Inflammatory macrophage (primary cell): ENCODE data around the gene POMC.
"Not testable (repeated sequence)": the region's sequence is repeated elsewhere in the genome, so short reads cannot be mapped to it uniquely, and the experiment has no call there.

ENCODE experiments used
- DNase-seq, 2 donors: peaks; one replicate each; pipeline ENCODE4 v3.0.0-alpha.2; 2020 to 2022
- total RNA-seq, 18 experiments: gene quantifications; one replicate each; lab custom pipeline; 2026; ENCODE audit warnings: mixed read lengths in 6 of 18, inconsistent platforms in 2 of 18; lab: John Stamatoyannopoulos, UW

The POMC gene
- total RNA-seq: 0.29 to 3.6 (median 1.3) reads per million in 18 experiments

DNA sequence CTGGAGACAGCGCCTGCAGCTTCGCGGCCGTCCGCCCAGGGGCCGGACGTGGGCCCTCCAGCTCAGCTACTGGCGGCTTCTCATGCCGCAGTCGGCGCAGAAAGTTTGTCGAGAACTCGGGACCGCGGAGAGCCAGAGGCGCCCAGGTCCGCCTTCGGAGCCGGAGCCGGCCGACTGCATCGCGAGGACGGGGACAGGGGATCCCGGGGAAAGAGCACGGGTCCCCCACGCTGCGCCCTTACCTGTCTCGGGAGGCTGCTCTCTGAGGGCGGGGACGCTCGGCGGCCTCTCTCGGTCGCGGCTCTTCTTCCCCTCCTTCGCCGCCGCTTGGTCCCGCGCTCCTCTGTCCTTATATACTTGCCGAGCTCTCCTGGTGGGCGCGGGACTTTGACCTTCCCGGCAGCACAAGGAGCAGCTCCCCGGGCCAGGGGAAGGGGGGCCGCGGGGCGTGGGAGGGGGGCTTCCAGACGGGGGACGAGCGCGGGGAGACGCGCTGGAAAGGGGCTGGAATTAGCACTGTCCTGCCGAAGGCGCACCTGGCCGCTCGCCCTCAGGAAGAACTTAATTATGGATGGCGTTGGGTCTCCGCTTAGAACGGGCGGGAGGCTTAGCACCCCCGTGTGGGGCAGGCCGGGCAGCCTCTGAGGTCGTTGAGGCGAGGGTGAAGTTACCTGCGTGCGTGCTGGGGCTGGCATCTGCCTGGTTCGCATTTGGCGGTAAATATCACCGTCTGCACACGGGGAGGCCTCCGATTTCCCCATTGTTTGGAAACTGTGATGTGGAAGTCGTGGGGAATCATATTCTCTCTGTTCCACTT lies at the start of gene POMC:
POMC (minus strand) TSS at position 325 of the 817 bp plus-strand sequence. CDS start 3,808 bp downstream, outside the sequence.
- DNase-seq: peak in 1 of 2 donors; percentile 36

DNA sequence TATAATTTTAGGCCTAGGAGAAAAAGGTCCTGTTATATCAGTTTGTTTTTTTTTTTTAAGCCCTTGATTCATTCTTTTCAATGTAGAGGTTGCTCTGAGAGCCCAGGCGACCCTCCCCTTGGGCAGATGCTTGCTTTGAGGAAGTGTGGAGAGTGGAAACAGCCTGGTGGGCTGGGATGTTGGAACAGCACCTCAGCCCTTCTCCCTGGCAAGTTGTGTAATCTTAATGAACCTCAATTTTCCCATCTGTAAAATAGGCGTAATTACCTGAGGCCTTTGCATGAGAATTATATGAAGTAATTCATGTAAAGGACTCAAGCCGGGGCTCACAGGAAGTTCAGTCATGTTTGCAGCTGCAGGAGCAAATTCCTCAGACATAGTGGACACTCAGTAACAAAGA lies 49.7 kb upstream of the POMC start:
- no peak for DNase-seq

DNA sequence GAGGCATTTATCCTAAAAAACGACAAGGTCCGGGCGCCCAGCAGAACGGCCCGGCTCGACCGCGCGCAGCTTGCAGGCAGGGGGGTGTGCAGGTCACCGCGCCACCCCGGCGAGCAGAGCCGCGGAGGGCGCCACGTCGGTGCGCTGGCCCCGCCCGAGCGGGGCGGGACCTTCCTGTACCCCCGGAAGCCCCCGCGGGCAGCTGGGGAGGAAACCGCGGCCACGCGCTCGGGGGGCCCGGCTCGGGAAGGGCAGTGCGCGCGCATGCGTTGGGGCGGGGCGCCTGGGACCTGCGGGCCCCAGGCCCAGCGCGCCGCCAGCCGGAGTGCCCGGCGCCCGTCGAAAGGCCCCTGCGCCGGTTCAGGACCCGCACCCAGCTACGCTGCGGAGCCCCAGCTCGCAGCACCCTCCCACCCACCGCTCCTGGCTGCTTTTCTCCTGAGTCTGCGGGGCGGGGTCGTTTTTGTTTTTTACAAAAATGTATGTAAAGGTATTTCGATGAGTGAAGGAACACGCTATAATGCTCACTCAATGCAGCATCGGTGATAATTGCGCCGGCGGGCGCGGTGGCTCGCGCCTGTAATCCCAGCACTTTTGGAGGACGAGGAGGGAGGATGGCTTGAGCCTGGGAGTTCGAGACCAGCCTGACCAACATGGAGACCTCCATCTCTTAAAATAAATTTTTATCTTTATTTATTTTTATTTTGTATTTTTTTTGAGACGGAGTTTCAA lies 47.7 kb upstream of the POMC start:
- peak; percentile 23 to 38 for DNase-seq

DNA sequence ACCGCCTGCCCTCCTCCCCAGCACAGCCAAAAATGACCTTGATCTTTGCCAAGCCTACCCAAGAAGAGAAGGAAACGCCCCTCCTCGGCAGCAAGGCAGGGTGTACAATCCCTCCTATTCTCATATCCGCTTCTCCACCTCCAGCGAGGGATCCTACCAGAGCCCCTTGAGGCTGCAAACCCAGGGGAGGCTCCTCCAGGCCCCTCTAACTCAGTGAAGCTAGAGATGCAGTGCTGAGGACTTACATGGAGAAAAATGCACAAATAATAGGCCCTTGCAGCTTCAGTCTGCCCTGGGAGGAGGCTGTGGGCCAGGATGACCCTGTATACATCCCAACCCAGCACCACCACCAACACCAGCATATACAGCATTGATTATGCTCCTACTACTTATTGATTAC lies 46.9 kb upstream of the POMC start:
- no peak for DNase-seq

DNA sequence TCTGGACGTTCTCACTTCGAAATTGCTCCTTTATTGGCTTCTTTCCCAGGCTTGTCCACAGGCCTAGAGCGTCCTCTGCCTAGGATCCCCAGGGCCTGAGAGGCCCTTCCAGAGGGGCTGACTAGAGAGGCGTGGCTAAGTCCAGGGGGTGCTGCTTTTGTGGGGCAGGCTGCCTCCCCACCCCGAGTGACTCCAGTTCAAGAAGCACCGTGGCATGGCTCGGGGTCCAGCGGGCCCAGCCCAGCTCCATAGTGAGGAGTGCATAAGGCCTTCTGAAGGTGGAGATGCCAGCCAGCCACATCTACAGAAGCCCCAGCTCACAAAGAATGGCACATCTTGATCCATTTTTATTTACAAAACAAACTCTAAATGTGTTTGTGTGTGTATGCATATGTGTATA lies 44.8 kb upstream of the POMC start:
- no peak for DNase-seq

DNA sequence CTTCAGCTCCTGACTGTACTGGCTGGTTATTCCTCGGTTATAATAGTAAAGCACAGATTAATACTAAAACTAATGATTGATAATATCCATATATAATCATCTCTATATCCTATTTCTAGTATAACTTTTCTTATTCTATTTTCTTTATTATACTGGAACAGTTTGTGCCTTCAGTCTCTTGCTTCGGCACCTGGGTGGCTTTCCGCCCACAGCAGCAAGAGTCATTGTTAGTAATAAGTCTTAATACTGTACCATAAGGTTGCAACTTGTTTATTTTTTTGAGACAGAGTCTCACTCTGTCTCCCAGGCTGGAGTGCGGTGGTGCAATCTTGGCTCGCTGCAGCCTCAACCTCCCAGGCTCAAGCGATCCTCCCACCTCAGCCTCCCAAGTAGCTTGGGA lies 42.5 kb upstream of the POMC start:
- DNase-seq: not testable (repeated sequence)

DNA sequence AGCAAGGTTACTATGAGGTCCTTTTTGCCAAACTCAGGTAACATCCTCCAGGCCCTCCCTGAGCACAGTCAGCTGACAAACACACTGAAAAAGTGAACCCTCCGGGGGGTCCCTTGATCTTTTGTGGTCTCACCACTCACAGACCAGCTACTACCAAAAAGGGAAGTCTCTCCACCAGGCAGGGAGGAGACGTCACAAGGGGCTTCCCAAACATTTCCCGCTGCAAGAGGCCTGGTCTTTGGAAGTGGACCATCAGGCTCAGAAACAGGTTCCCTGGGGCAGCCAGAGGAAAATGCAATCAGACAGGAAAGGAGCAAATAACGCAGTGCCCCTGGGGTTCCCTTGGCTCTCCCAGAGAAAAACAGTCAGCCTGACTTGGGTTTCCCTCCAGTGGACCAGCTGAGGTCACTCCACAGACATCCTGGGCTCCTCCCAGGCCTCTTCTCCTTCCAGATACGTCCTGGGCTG lies 38.7 kb upstream of the POMC start:
- peak in 1 of 2 donors; percentile 44 for DNase-seq

DNA sequence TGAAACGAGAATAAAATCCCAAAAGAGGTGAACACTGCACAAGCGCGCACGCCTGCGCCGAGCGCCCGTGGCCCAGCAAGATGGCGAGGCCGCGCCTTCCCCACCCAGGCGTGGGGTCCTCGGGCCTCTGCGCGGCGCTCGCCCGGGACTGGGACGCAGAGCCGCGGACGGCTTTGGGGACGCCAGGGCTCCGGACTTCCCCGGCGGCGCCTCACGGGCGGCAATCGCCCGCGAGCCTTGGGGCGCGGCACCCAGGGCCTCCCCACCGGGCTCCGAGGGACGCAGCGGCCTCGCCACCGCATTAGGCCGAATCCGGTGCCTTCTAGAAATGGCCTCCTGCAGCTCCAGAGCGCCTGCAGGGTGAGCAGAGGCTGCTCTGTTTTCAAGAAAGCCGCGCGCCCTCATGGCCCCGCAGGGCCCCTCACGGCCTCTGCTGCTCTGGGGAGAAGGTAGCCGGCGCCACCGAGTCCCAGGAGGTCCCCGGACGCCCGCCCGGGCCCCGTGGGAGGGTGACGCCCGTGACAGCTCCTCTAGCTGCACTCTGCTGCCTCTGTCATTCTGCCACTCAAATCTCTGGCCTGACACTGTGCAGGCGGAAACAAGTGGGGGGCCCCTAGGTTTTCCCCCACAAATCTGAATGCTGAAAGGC lies 35.9 kb upstream of the POMC start:
- DNase-seq: no peak

DNA sequence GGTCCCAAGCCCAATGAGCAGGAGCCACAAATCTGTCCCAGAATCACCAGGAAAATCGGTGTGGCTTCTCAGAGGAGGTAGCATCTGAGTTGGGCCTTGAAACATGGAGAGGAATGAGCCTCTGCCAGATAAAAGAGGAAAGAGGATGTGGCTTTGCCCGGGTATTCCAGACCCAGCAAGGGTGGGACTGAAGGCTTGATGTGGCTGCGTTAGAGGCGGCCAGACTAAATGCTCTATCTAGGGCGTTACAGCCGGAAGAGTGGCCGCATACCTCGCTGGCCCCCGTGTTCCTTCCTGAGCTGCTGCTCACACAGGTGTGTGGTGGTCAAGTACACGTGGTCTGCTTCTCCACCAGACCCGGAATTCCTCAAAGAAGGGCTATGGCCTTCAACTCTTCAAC lies 33.9 kb upstream of the POMC start:
- peak in 1 of 2 donors; percentile 18 for DNase-seq

DNA sequence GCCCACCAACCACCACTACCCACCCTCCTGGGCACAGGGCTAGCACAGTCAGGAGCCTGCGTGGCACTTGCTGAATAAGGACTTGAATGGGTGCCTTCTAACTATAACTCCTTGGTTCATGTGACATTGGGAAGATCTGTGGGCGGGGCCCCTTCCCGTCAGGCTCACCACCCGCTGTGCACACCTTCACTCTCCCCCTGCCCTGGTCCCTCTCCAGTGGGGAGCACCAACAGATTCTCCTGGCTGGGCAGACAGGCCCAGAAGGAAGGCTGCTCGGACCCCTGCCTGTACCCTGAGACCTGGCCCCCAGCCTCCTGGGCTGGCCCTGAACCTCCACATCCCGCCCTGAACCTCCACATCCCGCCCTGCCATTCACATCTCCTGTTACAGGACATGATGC lies 33.4 kb upstream of the POMC start:
- no peak for DNase-seq

DNA sequence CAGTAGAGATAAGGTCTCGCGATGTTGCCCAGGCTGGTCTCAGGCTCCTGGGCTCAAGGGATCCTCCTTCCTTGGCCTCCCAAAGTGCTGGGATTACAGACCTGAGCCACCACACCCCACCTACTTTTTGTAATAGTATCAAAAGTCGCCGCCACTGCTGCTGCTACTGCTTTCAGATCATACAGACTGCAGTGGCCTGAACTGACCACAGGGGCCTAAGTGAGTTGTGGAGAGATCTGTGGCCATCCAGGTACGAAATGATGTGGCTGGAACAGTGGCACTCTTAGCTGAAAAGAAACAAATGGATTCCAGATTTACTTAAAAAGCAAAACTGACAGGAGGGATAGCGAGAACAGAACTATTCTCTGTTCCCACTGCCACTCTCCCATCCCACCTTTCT lies 32.9 kb upstream of the POMC start:
- DNase-seq: no peak

DNA sequence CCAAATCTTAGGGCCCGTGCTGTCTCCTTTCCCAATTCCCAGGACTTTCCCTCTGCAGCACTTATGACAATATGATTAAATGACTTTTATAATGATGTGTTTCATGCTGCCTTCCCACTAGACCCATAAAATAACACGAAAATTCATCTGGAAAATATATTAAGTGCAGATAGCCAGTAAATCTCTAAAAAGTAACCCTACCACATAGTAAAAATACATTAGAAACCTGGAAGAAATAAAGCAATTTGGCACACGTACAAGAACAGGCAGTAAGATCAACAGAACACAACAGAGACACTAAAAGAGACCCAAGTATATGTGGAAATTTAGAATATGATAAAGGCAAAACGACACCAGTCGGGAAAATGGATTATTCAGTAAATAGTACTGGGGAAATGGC lies 30.2 kb upstream of the POMC start:
- no peak for DNase-seq

DNA sequence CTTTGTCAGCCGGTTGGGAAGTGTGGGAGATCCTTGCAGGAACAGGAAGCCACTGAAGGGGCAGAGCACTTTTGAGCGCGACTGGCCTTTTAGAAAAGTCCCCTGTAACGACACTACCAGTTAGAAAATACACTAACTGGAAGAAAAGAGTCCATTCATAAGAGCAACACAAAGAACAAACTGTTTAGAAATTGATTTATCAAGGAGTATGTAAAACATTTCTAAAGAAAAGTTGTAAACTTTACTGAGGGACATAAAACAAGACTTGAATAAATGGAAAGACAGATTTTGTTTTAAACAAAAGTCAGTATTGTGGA lies 29.8 kb upstream of the POMC start:
- DNase-seq: peak in 1 of 2 donors; percentile 14

DNA sequence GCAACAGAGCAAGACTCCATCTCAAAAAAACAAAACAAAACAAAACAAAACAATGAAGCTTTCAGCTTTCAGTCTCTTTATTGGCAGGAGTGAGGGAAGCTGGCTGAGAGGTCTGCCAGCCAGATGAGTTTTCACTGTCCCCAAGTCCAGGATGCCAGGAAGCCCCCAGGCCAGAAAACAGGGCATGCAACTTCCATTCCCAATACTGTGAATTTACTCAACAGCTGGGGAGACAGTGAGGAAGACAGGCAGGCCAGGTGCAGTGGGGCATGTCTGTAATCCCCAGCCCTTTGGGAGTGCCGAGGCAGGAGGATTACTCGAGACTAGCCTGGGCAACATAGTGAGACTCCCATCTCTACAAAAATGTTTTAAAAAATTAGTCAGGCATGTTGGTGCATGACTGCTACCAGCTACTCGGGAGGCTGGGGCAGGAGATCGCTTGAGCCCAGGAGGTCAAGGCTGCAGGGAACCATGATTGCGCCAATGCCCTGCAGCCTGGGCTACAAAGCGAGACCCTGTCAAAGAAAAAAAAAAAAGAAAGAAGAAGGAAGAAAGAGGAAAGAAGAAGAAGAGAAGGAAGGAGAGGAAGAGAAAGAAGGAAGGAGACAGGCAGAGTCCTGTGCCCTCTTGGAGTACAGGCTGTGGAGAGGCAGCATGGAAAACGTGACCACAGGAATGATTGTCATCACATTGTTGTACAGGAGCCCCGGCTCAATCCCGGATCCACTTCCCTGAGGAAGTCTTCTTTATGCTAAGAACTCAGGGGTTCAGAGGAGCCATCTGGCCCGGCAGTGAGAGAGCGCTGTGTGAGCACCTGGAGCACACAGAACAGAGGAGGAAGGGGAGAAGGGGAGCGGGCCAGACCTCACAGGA lies 29.2 kb upstream of the POMC start:
- DNase-seq: no peak

DNA sequence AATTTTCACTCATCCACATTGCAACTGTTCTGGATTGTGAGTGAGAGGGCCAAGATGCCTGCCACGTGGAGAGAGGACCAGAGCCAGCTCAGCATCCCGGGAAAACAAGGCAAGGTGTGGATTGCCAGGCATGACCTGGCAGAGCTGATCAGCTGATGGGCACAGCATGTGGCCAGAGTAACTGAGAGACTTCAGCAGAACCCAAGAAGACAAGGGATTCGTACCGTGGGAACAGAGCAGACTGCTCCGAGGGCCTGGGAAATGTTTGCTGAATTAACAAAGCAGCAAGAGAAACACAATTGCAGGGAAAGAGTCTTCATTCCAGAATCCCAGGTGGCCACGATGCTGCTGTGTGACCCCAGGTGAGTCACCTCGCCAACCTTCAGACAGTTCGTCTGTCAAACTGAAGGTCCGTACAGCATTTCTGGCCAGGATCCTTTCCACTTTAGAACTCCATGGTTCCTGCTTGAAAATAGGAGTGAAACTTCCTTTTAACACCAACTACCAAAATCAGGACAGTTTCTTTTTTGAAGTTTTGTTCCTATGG lies 26.3 kb upstream of the POMC start:
- no peak for DNase-seq

DNA sequence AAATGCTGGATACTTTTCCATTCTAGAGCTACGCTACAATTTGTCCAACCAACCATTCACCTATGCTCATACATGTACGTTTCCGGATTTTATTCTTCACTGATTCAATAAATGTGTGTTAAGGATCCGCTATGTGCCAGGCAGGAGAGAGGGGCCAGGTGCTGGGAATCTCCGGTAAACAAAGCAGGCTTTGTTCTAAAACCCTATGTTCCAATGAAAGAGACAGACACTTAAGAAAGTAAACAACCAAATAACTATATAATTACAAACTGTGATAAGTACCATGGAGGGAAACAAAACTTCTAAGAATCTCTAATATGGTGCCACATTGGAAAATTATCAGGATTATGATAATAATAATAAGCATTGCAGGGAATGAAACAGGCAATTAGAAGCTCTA lies 22.2 kb upstream of the POMC start:
- no peak for DNase-seq

DNA sequence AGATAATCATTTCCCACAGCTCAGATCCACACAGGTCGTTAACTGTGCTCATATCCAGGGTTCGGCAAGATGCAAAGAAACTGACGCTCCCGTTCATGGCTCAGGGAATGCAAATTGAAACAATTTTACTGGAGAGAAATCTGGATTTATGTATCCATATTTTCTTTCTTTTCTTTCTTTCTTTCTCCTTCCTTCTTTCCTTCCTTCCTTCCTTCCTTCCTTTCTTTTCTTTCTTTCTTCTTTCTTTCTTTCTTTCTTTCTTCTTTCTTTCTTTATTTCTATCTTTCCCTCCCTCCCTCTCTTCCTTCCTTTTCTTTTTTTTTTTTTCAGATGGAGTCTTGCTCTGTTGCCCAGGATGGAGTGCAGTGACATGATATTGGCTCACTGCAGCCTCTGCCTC lies 20.0 kb upstream of the POMC start:
- DNase-seq: no peak

DNA sequence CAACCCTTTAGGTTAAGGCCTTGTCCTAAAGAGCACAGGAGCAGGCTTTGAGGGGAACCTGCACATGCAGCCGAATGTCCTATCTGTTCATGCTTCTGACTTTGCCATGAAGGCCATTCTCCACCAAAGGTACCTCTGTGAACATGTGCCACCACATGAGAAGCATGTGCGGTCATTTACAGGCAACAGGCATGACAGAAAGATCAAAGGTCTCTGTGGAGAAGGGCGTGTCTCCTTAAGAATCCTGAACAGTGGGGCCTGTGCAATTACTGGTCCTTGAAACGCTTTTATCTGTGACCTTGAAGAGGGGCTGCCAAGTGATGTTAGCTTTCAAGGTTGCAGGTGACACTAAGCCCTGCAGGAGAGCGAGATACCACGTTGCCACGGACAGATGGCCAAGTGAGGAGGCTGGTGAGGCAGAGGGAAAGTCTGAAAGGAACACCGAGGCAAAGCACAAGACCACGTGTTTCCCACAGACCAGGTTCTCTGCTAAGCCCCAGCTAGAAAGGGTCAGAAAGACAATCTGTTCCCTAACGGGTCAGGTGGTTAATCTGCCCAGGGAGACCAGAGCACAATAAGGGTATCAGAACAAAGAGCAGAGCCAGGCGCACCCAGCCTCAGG lies 19.5 kb upstream of the POMC start:
- no peak for DNase-seq

DNA sequence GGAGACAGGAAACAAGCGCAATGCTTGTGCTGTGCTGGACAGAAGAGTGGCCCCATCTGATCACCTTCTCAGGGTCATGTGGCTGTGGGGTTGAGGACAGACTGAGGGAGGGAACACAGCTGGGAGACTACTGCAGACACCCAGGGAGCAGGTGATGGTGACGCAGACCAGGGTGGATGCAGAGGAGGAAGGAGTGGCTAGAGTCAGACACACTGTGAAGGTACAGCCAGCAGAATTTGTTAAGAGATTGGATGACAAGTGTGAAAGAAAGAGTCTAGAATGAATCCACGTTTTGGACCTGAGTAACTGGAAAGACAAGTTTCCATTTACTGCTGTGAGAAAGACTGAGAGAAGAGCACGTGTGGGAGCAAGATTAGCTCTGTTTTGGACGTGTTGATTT lies 15.9 kb upstream of the POMC start:
- DNase-seq: no peak

DNA sequence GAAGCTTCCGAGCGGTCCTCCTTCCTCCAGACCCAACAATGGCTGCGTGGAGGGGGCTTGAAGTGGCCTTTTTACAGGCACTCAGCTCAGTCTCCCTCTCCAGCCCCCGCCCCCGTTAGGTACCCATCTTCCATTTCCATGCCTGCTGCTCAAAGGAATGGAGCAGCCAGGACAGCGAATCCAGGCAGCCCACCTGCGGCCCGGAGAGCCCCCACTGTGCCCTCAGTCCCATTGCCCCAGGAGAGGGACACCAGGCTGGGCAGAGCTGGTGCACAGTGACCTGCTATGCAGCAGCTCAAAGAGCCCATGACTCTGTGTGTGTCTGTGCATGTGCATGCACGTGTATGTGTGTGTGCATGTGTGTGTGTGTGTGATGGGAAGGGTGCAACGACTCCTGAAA lies 10.6 kb upstream of the POMC start:
- DNase-seq: no peak

DNA sequence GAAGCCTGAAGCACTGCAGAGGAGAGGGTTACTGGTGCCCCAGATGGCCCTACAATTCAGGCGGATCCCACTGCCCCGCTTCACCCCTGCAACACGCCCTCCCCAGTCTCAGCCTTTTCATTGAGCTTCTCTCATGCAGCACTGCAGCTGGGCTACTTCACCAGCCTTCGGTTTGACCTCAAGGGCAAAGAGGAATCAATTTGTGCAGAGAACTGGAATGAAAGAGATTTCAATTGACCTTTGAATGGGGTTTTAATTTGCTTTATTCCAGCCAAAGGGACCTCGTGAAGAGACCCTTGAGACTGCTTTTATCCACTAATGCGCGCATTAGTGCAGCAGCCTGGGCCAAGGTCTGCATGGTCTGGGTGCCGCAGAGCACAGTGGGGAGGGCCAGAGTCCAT lies 8.8 kb upstream of the POMC start:
- DNase-seq: no peak
